ENCODE results near the gene AOX1.
A peak's percentile ranks its signal among the peaks of the same experiment; 100 is the strongest.
"Not testable (repeated sequence)": the region's sequence is repeated elsewhere in the genome, so short reads cannot be mapped to it uniquely, and the experiment has no call there.

AOX1 gene

GRCh38 chr2:200585730-200586643 is at the start of gene AOX1:
Gene AOX1, plus strand, starts transcription at chr2:200586014. Its CDS starts 95 bp downstream, at chr2:200586109.
- Histone ChIP-seq H3K27me3 (ENCODE audit: control insufficient read depth, low read length) (no peaks in the 10 kb centered on the region), H3K4me2 (ENCODE audit: low read length) (peak within 1 kb of the TSS; percentile 54), H3K9me3 (ENCODE audit: control insufficient read depth, insufficient read depth, low read length) (no peaks in the 10 kb centered on the region), H3K4me3 (ENCODE audit: low read length) (peak within 1 kb of the TSS; percentile 32), H3K79me2 (ENCODE audit: control insufficient read depth, low read length) (no peaks in the 10 kb centered on the region), H3K9me2 (replicated peaks; ENCODE audit: control insufficient read depth, low read length) (no peaks in the 10 kb centered on the region), H3F3A (ENCODE audit: control insufficient read depth, insufficient read depth) (peaks cover 4% of the 10 kb centered on the region), H3K27ac (ENCODE audit: low read depth, low read length) (0 out of 2 replicates have a peak within 1 kb of the TSS, but pooled peaks have one; percentile 18), H4K20me1 (ENCODE audit: control insufficient read depth, insufficient read depth, low read depth, low read length) (peaks cover 3% of the 10 kb centered on the region; the same call in 1 of the 2 replicates), H3K36me3 (ENCODE audit: control insufficient read depth, low read length) (peaks cover 21% of the 10 kb centered on the region), H3K4me1 (ENCODE audit: control insufficient read depth, low read length) (peaks cover 26% of the 10 kb centered on the region)
- TF ChIP-seq EZH2phosphoT487 (IDR thresholded peaks at IDR 0.05; ENCODE audit: borderline replicate concordance, low read length), result no peak
- TF ChIP-seq CTCF (IDR thresholded peaks at IDR 0.05; ENCODE audit: low read depth, low read length, poor library complexity, severe bottlenecking), result peak; percentile 50

GRCh38 chr2:200538139-200538538 is 47.7 kb upstream of the AOX1 start:
- Histone ChIP-seq H3K79me2 (ENCODE audit: control insufficient read depth, low read length) (peaks cover 7% of the 10 kb centered on the region), H3K4me2 (ENCODE audit: low read length) (no peak overlapping the region), H4K20me1 (ENCODE audit: control insufficient read depth, insufficient read depth, low read depth, low read length) (no peaks in the 10 kb centered on the region), H3K27me3 (ENCODE audit: control insufficient read depth, low read length) (no peaks in the 10 kb centered on the region), H3K9me2 (replicated peaks; ENCODE audit: control insufficient read depth, low read length) (no peaks in the 10 kb centered on the region), H3K9me3 (ENCODE audit: control insufficient read depth, insufficient read depth, low read length) (no peaks in the 10 kb centered on the region), H3K4me3 (ENCODE audit: low read length) (no peak overlapping the region), H3F3A (ENCODE audit: control insufficient read depth, insufficient read depth) (no peaks in the 10 kb centered on the region), H3K4me1 (ENCODE audit: control insufficient read depth, low read length) (no peaks in the 10 kb centered on the region), H3K36me3 (ENCODE audit: control insufficient read depth, low read length) (peaks cover 87% of the 10 kb centered on the region), H3K27ac (ENCODE audit: low read depth, low read length) (no peak overlapping the region)
- TF ChIP-seq CTCF (IDR thresholded peaks at IDR 0.05; ENCODE audit: low read depth, low read length, poor library complexity, severe bottlenecking), result no peak
- TF ChIP-seq EZH2phosphoT487 (IDR thresholded peaks at IDR 0.05; ENCODE audit: borderline replicate concordance, low read length), result no peak

- H3K36me3 ChIP-seq (ENCODE audit: control insufficient read depth, low read length), result peaks cover 91% of the 10 kb centered on the region
- TF ChIP-seq EZH2phosphoT487 (IDR thresholded peaks at IDR 0.05; ENCODE audit: borderline replicate concordance, low read length) (no peak), CTCF (IDR thresholded peaks at IDR 0.05; ENCODE audit: low read depth, low read length, poor library complexity, severe bottlenecking) (no peak)
- H3K27me3 ChIP-seq (ENCODE audit: control insufficient read depth, low read length), result no peaks in the 10 kb centered on the region
- no peaks in the 10 kb centered on the region for H3F3A ChIP-seq (ENCODE audit: control insufficient read depth, insufficient read depth)
- H3K4me2 ChIP-seq (ENCODE audit: low read length), result no peak overlapping the region
- no peaks in the 10 kb centered on the region for H3K79me2 ChIP-seq (ENCODE audit: control insufficient read depth, low read length)
- H3K27ac ChIP-seq (ENCODE audit: low read depth, low read length), result no peak overlapping the region
- H3K4me3 ChIP-seq (ENCODE audit: low read length), result no peak overlapping the region
- H3K9me2 ChIP-seq (replicated peaks; ENCODE audit: control insufficient read depth, low read length), result no peaks in the 10 kb centered on the region
- H4K20me1 ChIP-seq (ENCODE audit: control insufficient read depth, insufficient read depth, low read depth, low read length), result no peaks in the 10 kb centered on the region
- no peaks in the 10 kb centered on the region for H3K9me3 ChIP-seq (ENCODE audit: control insufficient read depth, insufficient read depth, low read length)
- no peaks in the 10 kb centered on the region for H3K4me1 ChIP-seq (ENCODE audit: control insufficient read depth, low read length)
Observed at GRCh38 chr2:200540793-200541192, 45.0 kb upstream of the AOX1 start.

- not testable (repeated sequence) for H3K9me2 ChIP-seq (replicated peaks; ENCODE audit: control insufficient read depth, low read length); H4K20me1 ChIP-seq (ENCODE audit: control insufficient read depth, insufficient read depth, low read depth, low read length); H3F3A ChIP-seq (ENCODE audit: control insufficient read depth, insufficient read depth); H3K4me2 ChIP-seq (ENCODE audit: low read length); H3K27ac ChIP-seq (ENCODE audit: low read depth, low read length); H3K9me3 ChIP-seq (ENCODE audit: control insufficient read depth, insufficient read depth, low read length); H3K4me3 ChIP-seq (ENCODE audit: low read length); H3K4me1 ChIP-seq (ENCODE audit: control insufficient read depth, low read length); H3K79me2 ChIP-seq (ENCODE audit: control insufficient read depth, low read length); H3K27me3 ChIP-seq (ENCODE audit: control insufficient read depth, low read length)
- peaks cover 27% of the 10 kb centered on the region for H3K36me3 ChIP-seq (ENCODE audit: control insufficient read depth, low read length)
Observed at GRCh38 chr2:200566596-200566995, 19.2 kb upstream of the AOX1 start.
